Astrocyte of the cerebellum (primary cell): Measurements from ENCODE around the gene ACOT11.

Experiments
- DNase-seq: peaks from one replicate; pipeline ENCODE4 v3.0.0-alpha.2; 2011; ENCODE audit warnings: low read depth
- H3K4me3 ChIP-seq: 2 replicates; pipeline ENCODE4 v1.5.1; 2011; ENCODE audit warnings: mild to moderate bottlenecking, low read depth, low read length, moderate library complexity
- in situ Hi-C: cut with HindIII; loops from 2 replicates; pipeline ENCODE4 v1.10.0; 2017; ENCODE audit warnings: low sequenced_read_pairs
- TF ChIP-seq, protein P1 (sequence below): IDR thresholded peaks from 2 replicates; pipeline ENCODE4 v1.5.1; 2012; ENCODE audit warnings: low read length, low read depth, moderate library complexity, mild to moderate bottlenecking; ENCODE audit errors: missing control alignments

The ACOT11 gene

DNA sequence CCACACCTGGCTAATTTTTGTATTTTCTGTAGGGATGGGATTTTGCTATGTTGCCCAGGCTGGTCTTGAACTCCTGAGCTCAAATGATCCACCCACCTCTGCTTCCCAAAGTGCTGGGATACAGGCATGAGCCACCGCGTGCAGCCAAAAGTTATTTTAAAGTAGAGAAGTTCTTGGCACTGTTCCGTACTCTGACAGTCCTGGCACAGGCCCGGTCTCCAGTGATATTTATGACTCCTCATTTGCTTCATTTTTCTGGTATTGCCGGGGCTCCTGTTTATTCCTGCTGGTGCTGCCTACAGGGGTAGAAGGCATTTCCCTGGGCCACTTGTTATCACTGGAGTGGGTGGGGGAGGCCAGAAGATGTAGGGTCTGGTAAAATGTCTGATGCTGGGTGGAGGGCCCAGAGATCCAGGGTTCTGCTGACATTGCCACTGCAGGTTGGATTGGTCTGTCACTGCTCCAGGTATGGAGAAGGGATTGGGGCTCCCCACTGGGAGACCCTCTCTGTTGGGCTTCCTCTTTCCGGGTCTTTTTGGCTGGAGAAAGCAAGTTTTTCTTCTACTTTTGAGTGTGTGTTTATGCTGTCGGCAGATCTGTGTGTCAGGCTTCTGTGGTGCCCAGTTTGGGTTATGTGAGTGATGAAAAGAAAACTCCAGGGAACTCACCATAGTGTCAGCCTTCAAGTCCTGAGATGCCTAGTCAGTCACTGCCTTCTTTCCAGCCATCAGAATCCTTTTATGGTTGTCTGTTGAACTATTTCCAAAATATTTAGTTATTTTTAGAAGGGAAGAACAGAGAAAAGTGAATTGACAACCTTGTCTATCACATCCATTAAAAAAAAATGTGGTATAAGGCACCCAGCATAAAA, 98.0 kb downstream of the ACOT11 start:
- DNase-seq: no peak
- in situ Hi-C loops: no loop called here
- H3K4me3 ChIP-seq: no peak overlapping the region
- TF ChIP-seq, protein P1, sequence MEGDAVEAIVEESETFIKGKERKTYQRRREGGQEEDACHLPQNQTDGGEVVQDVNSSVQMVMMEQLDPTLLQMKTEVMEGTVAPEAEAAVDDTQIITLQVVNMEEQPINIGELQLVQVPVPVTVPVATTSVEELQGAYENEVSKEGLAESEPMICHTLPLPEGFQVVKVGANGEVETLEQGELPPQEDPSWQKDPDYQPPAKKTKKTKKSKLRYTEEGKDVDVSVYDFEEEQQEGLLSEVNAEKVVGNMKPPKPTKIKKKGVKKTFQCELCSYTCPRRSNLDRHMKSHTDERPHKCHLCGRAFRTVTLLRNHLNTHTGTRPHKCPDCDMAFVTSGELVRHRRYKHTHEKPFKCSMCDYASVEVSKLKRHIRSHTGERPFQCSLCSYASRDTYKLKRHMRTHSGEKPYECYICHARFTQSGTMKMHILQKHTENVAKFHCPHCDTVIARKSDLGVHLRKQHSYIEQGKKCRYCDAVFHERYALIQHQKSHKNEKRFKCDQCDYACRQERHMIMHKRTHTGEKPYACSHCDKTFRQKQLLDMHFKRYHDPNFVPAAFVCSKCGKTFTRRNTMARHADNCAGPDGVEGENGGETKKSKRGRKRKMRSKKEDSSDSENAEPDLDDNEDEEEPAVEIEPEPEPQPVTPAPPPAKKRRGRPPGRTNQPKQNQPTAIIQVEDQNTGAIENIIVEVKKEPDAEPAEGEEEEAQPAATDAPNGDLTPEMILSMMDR: no peak

- H3K4me3 ChIP-seq: no peak overlapping the region
- TF ChIP-seq, protein P1: no peak
- no peak for DNase-seq
- in situ Hi-C loops: no loop called here
Observed at GRCh38 chr1:54649130-54649898, 101.3 kb downstream of the ACOT11 start.

DNA sequence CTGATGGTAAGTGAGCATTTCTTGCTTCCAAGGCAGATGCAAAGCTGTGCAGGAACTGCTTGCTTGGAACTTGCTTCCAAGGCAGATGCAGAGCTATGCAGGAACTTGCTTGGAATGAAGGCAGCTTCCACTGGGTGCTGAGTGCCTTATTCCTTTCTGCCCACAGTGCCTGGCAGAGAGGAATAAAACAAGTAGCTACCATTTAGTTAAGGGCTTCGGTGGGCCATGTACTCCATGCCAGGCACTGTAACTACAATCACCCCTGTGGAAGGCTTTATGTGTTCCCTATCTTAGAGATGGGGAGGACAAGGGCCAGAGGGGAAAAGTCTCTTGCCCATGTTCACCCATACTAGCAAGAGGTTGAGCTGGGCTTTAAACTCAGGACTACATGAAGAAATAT, 101.9 kb downstream of the ACOT11 start:
- TF ChIP-seq, protein P1: no peak
- in situ Hi-C loops: no loop called here
- H3K4me3 ChIP-seq: no peak overlapping the region
- DNase-seq: no peak

DNA sequence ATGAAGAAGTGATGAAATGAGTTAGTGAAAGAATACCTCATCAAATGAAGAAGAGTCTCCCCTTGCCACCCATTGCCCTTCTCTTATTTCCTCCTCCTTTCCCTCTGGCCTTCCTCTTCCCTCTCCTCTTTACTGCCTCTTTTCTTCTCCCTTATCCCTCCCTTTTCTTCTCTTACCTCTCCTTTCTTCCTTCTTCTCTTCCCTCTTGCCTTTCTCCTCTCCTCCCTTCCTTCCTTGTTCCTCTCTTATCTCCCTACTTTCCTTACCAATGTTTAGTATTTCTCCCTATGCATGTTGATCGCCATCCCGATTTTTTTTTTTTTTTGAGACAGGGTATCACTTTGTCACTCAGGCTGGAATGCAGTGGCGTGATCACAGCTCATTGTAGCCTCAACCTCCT, 102.4 kb downstream of the ACOT11 start:
- in situ Hi-C loops: no loop called here
- TF ChIP-seq, protein P1: no peak
- no peak overlapping the region for H3K4me3 ChIP-seq
- no peak for DNase-seq

- DNase-seq: no peak
- TF ChIP-seq, protein P1: no peak
- H3K4me3 ChIP-seq: no peak overlapping the region
- in situ Hi-C loops: no loop called here
Observed at GRCh38 chr1:54651608-54652007, 103.6 kb downstream of the ACOT11 start.

- DNase-seq: no peak
- H3K4me3 ChIP-seq: no peak overlapping the region
- in situ Hi-C loops: no loop called here
- TF ChIP-seq, protein P1: no peak
Observed at GRCh38 chr1:54652168-54652567, 104.1 kb downstream of the ACOT11 start.
